K562 (cell line): ENCODE measurements around the gene SLC25A5. TPM values are rescaled to one million over a fixed set of nuclear protein-coding genes. Genes with fewer than 3 reads are reported as not detected.

Experiments used
- CBFB ChIP-seq: sonication (generic); formaldehyde crosslinking; IDR thresholded peaks from 2 replicates; pipeline ENCODE4 v1.4.0; 2020; ENCODE audit warnings: mild to moderate bottlenecking, missing genetic modification reagents
- CBX2 ChIP-seq: fragments of 200-600 bp; sonication (generic); IDR thresholded peaks from one replicate; pipeline ENCODE4 v1.6.1; 2012; ENCODE audit warnings: mild to moderate bottlenecking, low read length, inconsistent platforms; ENCODE audit not compliant: insufficient read depth, poor library complexity, severe bottlenecking
- CHD2 ChIP-seq: IDR thresholded peaks from 2 replicates; pipeline ENCODE4 v1.6.1; 2011; ENCODE audit warnings: low read depth, low read length
- HMGXB4 ChIP-seq: sonication (generic); formaldehyde crosslinking; IDR thresholded peaks from 2 replicates; pipeline ENCODE4 v1.8.1; 2023; ENCODE audit warnings: mild to moderate bottlenecking, missing genetic modification reagents
- OTX1 ChIP-seq: fragments of 450-650 bp; formaldehyde crosslinking; IDR thresholded peaks from 2 replicates; pipeline ENCODE4 v1.4.0; 2022; ENCODE audit warnings: mild to moderate bottlenecking
- ZNF23 ChIP-seq: fragments of 250-450 bp; sonication (Bioruptor Pico); IDR thresholded peaks from 2 replicates; pipeline ENCODE4 v1.4.0; 2020; ENCODE audit warnings: mild to moderate bottlenecking
- ZNF316 ChIP-seq: fragments of 450-650 bp; IDR thresholded peaks from 2 replicates; pipeline ENCODE4 v1.6.1; 2016
- polyA plus RNA-seq, 8 experiments: library from polyadenylated mRNA; depleted of rRNA in 4 of 8; stranded (reverse) in 5 of 8; unstranded in 3 of 8; fragments of >200 nt; fragmentation: Nextera tagmentation in 2 of 8; fragmentation: Illumina TruSeq in 1 of 8; extraction: Ambion mirVana in 2 of 8; extraction: Trizol in 1 of 8; gene quantifications; 2 replicates each; pipeline versions ENCODE4 v1.2.1 to v1.2.3, GENCODE V29; 2011 to 2014; ENCODE audit warnings: inconsistent platforms in 1 of 8, missing spikeins in 1 of 8
- total RNA-seq, 7 experiments: library from RNA; depleted of rRNA in 6 of 7; stranded (reverse); fragments of >200 nt in 6 of 7; fragmentation: Illumina TruSeq in 2 of 7; extraction: Trizol in 2 of 7; gene quantifications; 2 replicates each; pipeline versions ENCODE4 v1.2.1 to v1.2.3, GENCODE V29; 2011 to 2021; ENCODE audit warnings: low replicate concordance in 1 of 7
- TF ChIP-seq, protein P1 (sequence below), 2 experiments: fragments of 450-650 bp; conservative IDR thresholded peaks; 2 replicates each; pipeline ENCODE4 v1.6.1; 2017; ENCODE audit warnings: mild to moderate bottlenecking in 2 of 2, moderate library complexity in 2 of 2
- TF ChIP-seq, protein P2 (sequence below), 2 experiments: fragments of 450-650 bp; IDR thresholded peaks; 2 replicates each; pipeline ENCODE4 v1.6.1; 2016; ENCODE audit warnings: mild to moderate bottlenecking in 2 of 2, borderline replicate concordance in 1 of 2, low read depth in 1 of 2, moderate library complexity in 1 of 2
- TF ChIP-seq, protein P3 (sequence below): sonication (generic); formaldehyde crosslinking; IDR thresholded peaks from 2 replicates; pipeline ENCODE4 v1.8.1; 2023; ENCODE audit warnings: mild to moderate bottlenecking, missing genetic modification reagents

Gene SLC25A5
- total and polyA plus RNA-seq, 9 of the 15 experiments (the other 6 are each of a cell fraction or from before 2014, with no cell fraction given), result 470 to 5,247 (median 596) TPM

DNA sequence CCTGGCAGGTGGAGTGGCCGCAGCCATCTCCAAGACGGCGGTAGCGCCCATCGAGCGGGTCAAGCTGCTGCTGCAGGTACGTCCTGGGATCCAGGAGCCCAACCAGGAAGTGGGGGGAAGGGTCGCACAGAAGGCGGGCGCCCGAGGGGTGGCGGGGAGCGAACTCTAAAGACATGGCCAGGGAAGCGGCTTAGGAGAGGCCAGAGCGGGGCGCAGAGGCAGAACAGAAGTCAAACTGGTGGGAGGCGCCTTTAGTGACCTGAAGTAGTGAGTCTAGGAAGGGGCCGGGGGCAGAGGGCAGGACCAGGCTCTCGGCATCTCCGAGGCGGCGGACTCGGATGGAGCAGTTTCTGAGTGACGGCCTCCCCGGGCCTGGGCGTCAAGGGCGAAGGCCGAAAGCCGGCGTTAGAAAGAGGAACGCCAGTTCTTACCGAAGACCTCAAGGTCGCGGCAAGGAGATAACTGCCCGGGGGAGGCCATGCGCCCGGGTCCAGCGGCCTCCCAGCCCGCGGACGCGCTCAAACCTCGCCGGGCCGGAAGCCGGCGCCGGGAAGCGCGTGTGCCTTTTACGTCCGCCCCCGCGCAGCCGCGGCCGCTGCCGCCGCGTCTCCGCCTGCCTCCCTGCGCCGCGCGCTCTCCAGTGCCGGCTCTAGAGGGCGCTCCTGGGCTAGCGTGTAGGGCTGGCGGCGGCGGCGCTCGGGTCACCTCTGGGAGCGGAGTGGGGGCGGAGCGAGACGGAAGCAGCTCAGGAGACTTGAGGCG is 488 bp downstream of the SLC25A5 start (continued):
- TF ChIP-seq, protein P1, sequence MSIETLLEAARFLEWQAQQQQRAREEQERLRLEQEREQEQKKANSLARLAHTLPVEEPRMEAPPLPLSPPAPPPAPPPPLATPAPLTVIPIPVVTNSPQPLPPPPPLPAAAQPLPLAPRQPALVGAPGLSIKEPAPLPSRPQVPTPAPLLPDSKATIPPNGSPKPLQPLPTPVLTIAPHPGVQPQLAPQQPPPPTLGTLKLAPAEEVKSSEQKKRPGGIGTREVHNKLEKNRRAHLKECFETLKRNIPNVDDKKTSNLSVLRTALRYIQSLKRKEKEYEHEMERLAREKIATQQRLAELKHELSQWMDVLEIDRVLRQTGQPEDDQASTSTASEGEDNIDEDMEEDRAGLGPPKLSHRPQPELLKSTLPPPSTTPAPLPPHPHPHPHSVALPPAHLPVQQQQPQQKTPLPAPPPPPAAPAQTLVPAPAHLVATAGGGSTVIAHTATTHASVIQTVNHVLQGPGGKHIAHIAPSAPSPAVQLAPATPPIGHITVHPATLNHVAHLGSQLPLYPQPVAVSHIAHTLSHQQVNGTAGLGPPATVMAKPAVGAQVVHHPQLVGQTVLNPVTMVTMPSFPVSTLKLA (conservative IDR thresholded peaks at IDR 0.05), result peak; percentile 33 to 60; a peak in 2 of 4 replicates
- TF ChIP-seq, protein P2, sequence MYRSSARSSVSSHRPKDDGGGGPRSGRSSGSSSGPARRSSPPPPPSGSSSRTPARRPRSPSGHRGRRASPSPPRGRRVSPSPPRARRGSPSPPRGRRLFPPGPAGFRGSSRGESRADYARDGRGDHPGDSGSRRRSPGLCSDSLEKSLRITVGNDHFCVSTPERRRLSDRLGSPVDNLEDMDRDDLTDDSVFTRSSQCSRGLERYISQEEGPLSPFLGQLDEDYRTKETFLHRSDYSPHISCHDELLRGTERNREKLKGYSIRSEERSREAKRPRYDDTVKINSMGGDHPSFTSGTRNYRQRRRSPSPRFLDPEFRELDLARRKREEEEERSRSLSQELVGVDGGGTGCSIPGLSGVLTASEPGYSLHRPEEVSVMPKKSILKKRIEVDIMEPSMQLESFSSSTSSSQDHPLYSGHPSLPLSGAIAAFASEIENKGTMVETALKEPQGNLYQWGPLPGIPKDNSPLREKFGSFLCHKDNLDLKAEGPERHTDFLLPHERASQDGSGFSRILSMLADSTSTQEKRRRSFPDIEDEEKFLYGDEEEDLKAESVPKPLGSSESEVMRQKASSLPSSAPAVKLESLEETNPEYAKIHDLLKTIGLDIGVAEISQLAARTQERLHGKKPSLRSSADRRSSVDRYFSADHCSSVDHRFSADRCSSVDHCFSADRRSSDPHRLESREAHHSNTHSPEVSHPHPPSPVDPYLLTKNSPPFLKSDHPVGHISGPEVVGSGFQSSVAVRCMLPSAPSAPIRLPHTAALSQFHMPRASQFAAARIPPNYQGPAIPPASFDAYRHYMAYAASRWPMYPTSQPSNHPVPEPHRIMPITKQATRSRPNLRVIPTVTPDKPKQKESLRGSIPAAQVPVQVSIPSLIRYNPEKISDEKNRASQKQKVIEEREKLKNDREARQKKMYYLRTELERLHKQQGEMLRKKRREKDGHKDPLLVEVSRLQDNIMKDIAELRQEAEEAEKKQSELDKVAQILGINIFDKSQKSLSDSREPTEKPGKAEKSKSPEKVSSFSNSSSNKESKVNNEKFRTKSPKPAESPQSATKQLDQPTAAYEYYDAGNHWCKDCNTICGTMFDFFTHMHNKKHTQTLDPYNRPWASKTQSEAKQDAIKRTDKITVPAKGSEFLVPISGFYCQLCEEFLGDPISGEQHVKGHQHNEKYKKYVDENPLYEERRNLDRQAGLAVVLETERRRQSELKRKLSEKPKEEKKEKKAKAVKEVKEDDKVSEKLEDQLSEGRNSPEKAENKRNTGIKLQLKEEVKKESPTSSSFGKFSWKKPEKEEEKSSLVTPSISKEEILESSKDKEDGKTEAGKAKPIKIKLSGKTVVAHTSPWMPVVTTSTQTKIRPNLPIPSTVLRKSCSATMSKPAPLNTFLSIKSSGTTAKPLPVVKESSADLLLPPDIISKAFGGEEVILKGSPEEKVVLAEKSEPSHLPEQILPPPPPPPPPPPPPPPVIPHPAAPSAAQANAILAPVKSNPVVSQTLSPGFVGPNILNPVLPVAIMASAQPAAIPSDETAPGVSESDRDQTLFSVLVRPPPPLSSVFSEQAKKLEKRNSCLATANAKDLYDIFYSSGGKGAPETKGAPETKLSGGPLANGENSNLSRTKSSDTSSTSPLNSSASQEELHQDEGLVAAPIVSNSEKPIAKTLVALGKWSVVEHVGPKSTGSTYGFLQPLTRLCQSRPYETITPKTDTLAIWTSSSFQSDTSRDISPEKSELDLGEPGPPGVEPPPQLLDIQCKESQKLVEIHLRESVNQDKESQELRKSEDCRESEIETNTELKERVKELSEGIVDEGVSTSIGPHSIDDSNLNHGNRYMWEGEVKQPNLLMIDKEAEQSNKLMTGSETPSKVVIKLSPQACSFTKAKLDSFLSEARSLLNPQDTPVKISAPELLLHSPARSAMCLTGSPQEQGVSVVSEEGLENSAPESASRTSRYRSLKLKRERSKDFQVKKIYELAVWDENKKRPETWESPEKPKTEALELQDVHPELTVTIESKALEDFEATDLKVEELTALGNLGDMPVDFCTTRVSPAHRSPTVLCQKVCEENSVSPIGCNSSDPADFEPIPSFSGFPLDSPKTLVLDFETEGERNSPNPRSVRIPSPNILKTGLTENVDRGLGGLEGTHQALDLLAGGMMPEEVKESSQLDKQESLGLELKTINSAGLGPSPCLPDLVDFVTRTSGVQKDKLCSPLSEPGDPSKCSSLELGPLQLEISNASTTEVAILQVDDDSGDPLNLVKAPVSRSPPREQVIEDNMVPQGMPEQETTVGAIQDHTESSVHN (IDR thresholded peaks at IDR 0.05; ENCODE audit: borderline replicate concordance in 1 of 2, low read depth in 1 of 2), result no peak
- TF ChIP-seq OTX1 (CRISPR knock-in tag) (no peak), CBFB (no peak), CBX2 (no peak), ZNF316 (no peak), ZNF23 (CRISPR knock-in tag) (no peak), HMGXB4 (peak; percentile 66), CHD2 (no peak)
- TF ChIP-seq, protein P3, sequence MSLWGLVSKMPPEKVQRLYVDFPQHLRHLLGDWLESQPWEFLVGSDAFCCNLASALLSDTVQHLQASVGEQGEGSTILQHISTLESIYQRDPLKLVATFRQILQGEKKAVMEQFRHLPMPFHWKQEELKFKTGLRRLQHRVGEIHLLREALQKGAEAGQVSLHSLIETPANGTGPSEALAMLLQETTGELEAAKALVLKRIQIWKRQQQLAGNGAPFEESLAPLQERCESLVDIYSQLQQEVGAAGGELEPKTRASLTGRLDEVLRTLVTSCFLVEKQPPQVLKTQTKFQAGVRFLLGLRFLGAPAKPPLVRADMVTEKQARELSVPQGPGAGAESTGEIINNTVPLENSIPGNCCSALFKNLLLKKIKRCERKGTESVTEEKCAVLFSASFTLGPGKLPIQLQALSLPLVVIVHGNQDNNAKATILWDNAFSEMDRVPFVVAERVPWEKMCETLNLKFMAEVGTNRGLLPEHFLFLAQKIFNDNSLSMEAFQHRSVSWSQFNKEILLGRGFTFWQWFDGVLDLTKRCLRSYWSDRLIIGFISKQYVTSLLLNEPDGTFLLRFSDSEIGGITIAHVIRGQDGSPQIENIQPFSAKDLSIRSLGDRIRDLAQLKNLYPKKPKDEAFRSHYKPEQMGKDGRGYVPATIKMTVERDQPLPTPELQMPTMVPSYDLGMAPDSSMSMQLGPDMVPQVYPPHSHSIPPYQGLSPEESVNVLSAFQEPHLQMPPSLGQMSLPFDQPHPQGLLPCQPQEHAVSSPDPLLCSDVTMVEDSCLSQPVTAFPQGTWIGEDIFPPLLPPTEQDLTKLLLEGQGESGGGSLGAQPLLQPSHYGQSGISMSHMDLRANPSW, result 0 out of 2 replicates have a peak, but pooled peaks have one; percentile 59
